H9 (cell line): ENCODE measurements around the gene LMBR1. TPM values are rescaled to one million over a fixed set of nuclear protein-coding genes. Genes with fewer than 3 reads are reported as not detected.

Experiments used
- DNase-seq: peaks from one replicate; pipeline ENCODE4 v3.0.0-alpha.2; 2017
- H2AFZ ChIP-seq: one replicate; pipeline ENCODE4 v1.6.1; 2013; ENCODE audit warnings: mild to moderate bottlenecking, low read length, control low read depth, moderate library complexity
- H2AK5ac ChIP-seq: 2 replicates; pipeline ENCODE4 v1.6.1; 2013; ENCODE audit warnings: low read length, control low read depth, mixed read lengths; ENCODE audit not compliant: insufficient read length
- H2BK120ac ChIP-seq: one replicate; pipeline ENCODE4 v1.6.1; 2013; ENCODE audit warnings: low read depth, mild to moderate bottlenecking, low read length, control low read depth, inconsistent platforms; ENCODE audit not compliant: poor library complexity, severe bottlenecking
- H2BK12ac ChIP-seq: 2 replicates; pipeline ENCODE4 v1.6.1; 2013; ENCODE audit warnings: low read length, control low read depth, mixed read lengths, low read depth; ENCODE audit not compliant: insufficient read length
- H2BK15ac ChIP-seq: 2 replicates; pipeline ENCODE4 v1.6.1; 2013; ENCODE audit warnings: low read depth, low read length, control low read depth
- H2BK20ac ChIP-seq: one replicate; pipeline ENCODE4 v1.6.1; 2013; ENCODE audit warnings: low read depth, mild to moderate bottlenecking, low read length, control low read depth, inconsistent platforms; ENCODE audit not compliant: poor library complexity, severe bottlenecking
- H2BK5ac ChIP-seq: 2 replicates; pipeline ENCODE4 v1.6.1; 2013; ENCODE audit warnings: low read length, control low read depth, mixed read lengths; ENCODE audit not compliant: insufficient read length
- H3K14ac ChIP-seq: 2 replicates; pipeline ENCODE4 v1.6.1; 2013; ENCODE audit warnings: low read length, control low read depth; ENCODE audit not compliant: insufficient read depth
- H3K18ac ChIP-seq: 2 replicates; pipeline ENCODE4 v1.6.1; 2013; ENCODE audit warnings: low read depth, mild to moderate bottlenecking, mixed read lengths, low read length, control low read depth; ENCODE audit not compliant: insufficient read length
- H3K23ac ChIP-seq: 2 replicates; pipeline ENCODE4 v1.6.1; 2013; ENCODE audit warnings: low read length, control low read depth, mixed read lengths, low read depth; ENCODE audit not compliant: insufficient read length
- H3K23me2 ChIP-seq: 2 replicates; pipeline ENCODE4 v1.6.1; 2013; ENCODE audit warnings: low read depth, mild to moderate bottlenecking, mixed read lengths, low read length, control low read depth; ENCODE audit not compliant: insufficient read length, poor library complexity, severe bottlenecking
- H3K27ac ChIP-seq: 2 replicates; pipeline ENCODE4 v1.5.1; 2013; ENCODE audit warnings: low read length, control low read depth, mixed read lengths, low read depth; ENCODE audit not compliant: insufficient read length
- H3K27me3 ChIP-seq: 2 replicates; pipeline ENCODE4 v1.6.1; 2013; ENCODE audit warnings: low read length, control low read depth, inconsistent platforms; ENCODE audit not compliant: insufficient read depth
- H3K4ac ChIP-seq: 2 replicates; pipeline ENCODE4 v1.6.1; 2013; ENCODE audit warnings: low read depth, mild to moderate bottlenecking, control low read depth, inconsistent platforms, low read length, moderate library complexity
- H3K4me1 ChIP-seq: 2 replicates; pipeline ENCODE4 v1.6.1; 2013; ENCODE audit warnings: low read length, control low read depth, inconsistent platforms; ENCODE audit not compliant: insufficient read depth
- H3K4me2 ChIP-seq: 2 replicates; pipeline ENCODE4 v1.6.1; 2013; ENCODE audit warnings: low read length, control low read depth, mixed read lengths; ENCODE audit not compliant: insufficient read length, insufficient read depth
- H3K56ac ChIP-seq: 2 replicates; pipeline ENCODE4 v1.6.1; 2013; ENCODE audit warnings: low read depth, mild to moderate bottlenecking, mixed read lengths, low read length, control low read depth; ENCODE audit not compliant: insufficient read length
- H3K79me1 ChIP-seq: 2 replicates; pipeline ENCODE4 v1.6.1; 2013; ENCODE audit warnings: low read depth, mild to moderate bottlenecking, moderate library complexity, low read length, control low read depth, inconsistent platforms; ENCODE audit not compliant: insufficient read depth, poor library complexity, severe bottlenecking
- H3K79me2 ChIP-seq: 2 replicates; pipeline ENCODE4 v1.6.1; 2013; ENCODE audit warnings: low read length, control low read depth, inconsistent platforms; ENCODE audit not compliant: insufficient read depth
- H3K9ac ChIP-seq: 2 replicates; pipeline ENCODE4 v1.6.1; 2013; ENCODE audit warnings: low read length, control low read depth, mixed read lengths; ENCODE audit not compliant: insufficient read length; ENCODE audit errors: extremely low read depth
- H3K9me3 ChIP-seq: one replicate; pipeline ENCODE4 v1.6.1; 2013; ENCODE audit warnings: low read depth, low read length, inconsistent platforms; ENCODE audit not compliant: control insufficient read depth
- H3T11ph ChIP-seq: one replicate; pipeline ENCODE4 v1.6.1; 2013; ENCODE audit warnings: mild to moderate bottlenecking, low read length, control low read depth, inconsistent platforms
- H4K20me1 ChIP-seq: one replicate; pipeline ENCODE4 v1.6.1; 2013; ENCODE audit not compliant: control insufficient read depth, insufficient read length, insufficient read depth
- H4K5ac ChIP-seq: 2 replicates; pipeline ENCODE4 v1.6.1; 2013; ENCODE audit warnings: low read depth, mild to moderate bottlenecking, mixed read lengths, low read length, control low read depth; ENCODE audit not compliant: insufficient read length
- H4K8ac ChIP-seq: replicated peaks from 2 replicates; pipeline ENCODE4 v1.6.1; 2013; ENCODE audit warnings: low read length, control low read depth, mixed read lengths, low read depth; ENCODE audit not compliant: insufficient read length
- H4K91ac ChIP-seq: 2 replicates; pipeline ENCODE4 v1.6.1; 2013; ENCODE audit warnings: low read depth, mild to moderate bottlenecking, moderate library complexity, mixed read lengths, low read length, control low read depth; ENCODE audit not compliant: insufficient read length
- H3K27ac Mint-ChIP-seq, 3 experiments: 2 replicates in 2 of 3; 3 replicates in 1 of 3; pipeline ENCODE4 v1.8.0; 2020 to 2021; ENCODE audit warnings: mixed read lengths in 3 of 3, mild to moderate bottlenecking in 1 of 3, moderate library complexity in 1 of 3
- H3K27me3 Mint-ChIP-seq: 2 replicates; pipeline ENCODE4 v1.8.0; 2021; ENCODE audit warnings: low read depth, mild to moderate bottlenecking, moderate library complexity, mixed read lengths
- H3K36me3 Mint-ChIP-seq, 3 experiments: 2 replicates in 2 of 3; 3 replicates in 1 of 3; pipeline ENCODE4 v1.8.0; 2020 to 2021; ENCODE audit warnings: low read depth in 3 of 3, mixed read lengths in 3 of 3; ENCODE audit not compliant: insufficient read depth in 1 of 3
- H3K4me1 Mint-ChIP-seq, 2 experiments: 2 replicates each; pipeline ENCODE4 v1.8.0; 2020; ENCODE audit warnings: mixed read lengths in 2 of 2
- H3K4me3 Mint-ChIP-seq, 2 experiments: 2 replicates in 1 of 2; 3 replicates in 1 of 2; pipeline ENCODE4 v1.8.0; 2020 to 2021; ENCODE audit warnings: mild to moderate bottlenecking in 2 of 2, mixed read lengths in 2 of 2, moderate library complexity in 1 of 2
- H3K9me3 Mint-ChIP-seq, 2 experiments: 2 replicates in 1 of 2; 3 replicates in 1 of 2; pipeline ENCODE4 v1.8.0; 2020; ENCODE audit warnings: mild to moderate bottlenecking in 2 of 2, mixed read lengths in 2 of 2, moderate library complexity in 1 of 2
- CTCF ChIP-seq: fragments of 200-600 bp; sonication (generic); conservative IDR thresholded peaks from 3 replicates; pipeline ENCODE4 v1.8.0; 2021; ENCODE audit warnings: antibody characterized with exemption, mild to moderate bottlenecking
- total RNA-seq: library from RNA; stranded (reverse); gene quantifications from 2 replicates; pipeline ENCODE4 v1.2.1, GENCODE V29; 2021

LMBR1 gene
- total RNA-seq, 1 experiment from 2014 or later: 62.3 TPM

- Histone ChIP-seq H4K91ac (no peak overlapping the region), H2BK20ac (no peak overlapping the region), H3K4me1 (no peaks in the 10 kb centered on the region), H3K79me2 (0 out of 2 replicates have a peak, but pooled peaks cover 1% of the 10 kb centered on the region), H2BK5ac (no peak overlapping the region), H4K8ac (no peak overlapping the region), H3K4ac (no peak overlapping the region), H3K4me2 (no peak overlapping the region), H2AFZ (no peak overlapping the region), H3K23ac (no peak overlapping the region), H3K14ac (no peak overlapping the region), H2BK12ac (no peak overlapping the region), H3K79me1 (no peaks in the 10 kb centered on the region), H2AK5ac (no peak overlapping the region), H3K56ac (no peak overlapping the region), H3K27me3 (no peaks in the 10 kb centered on the region), H3K27ac (no peak overlapping the region), H4K20me1 (no peaks in the 10 kb centered on the region), H3T11ph (no peak overlapping the region), H4K5ac (no peak overlapping the region), H3K23me2 (no peaks in the 10 kb centered on the region), H3K9ac (no peak overlapping the region), H2BK120ac (no peak overlapping the region), H3K9me3 (no peaks in the 10 kb centered on the region), H3K18ac (no peak overlapping the region), H2BK15ac (no peak overlapping the region)
- H3K4me3 Mint-ChIP-seq: no peak overlapping the region
- TF ChIP-seq CTCF: no peak
- peaks cover 4% of the 10 kb centered on the region; the same call in 1 of the 2 replicates for H3K27me3 Mint-ChIP-seq
- DNase-seq: no peak
- H3K27ac Mint-ChIP-seq: no peak overlapping the region
- peaks cover 4 to 10% of the 10 kb centered on the region in 2 experiments for H3K4me1 Mint-ChIP-seq
- H3K9me3 Mint-ChIP-seq: peaks cover 25 to 32% of the 10 kb centered on the region in 2 experiments
- peaks cover 15 to 29% (median 28%) of the 10 kb centered on the region in 3 experiments for H3K36me3 Mint-ChIP-seq
These were observed 264.4 kb downstream of the LMBR1 start for GRCh38 chr7:156628562-156628961.

Other genes starting within 250 kb of the LMBR1 start
- 30.4 and 31.7 TPM in 2 replicates for gene NOM1, start 56.5 kb upstream of the LMBR1 start, total RNA-seq
- gene MNX1, start 117.5 kb upstream of the LMBR1 start, total RNA-seq: 0.20 TPM in 1 of 2 replicates, not detected in the other
- 59.4 and 63.3 TPM in 2 replicates for gene UBE3C, start 245.7 kb upstream of the LMBR1 start, total RNA-seq